GM21423 (cell line): ENCODE measurements around the gene PRRT3.
"Not testable (repeated sequence)": the region's sequence is repeated elsewhere in the genome, so short reads cannot be mapped to it uniquely, and the experiment has no call there.

Source experiments
- ATAC-seq: cut with Tn5 transposase; IDR thresholded peaks from one replicate; pipeline ENCODE4 v1.9.1; 2021; ENCODE audit warnings: mild to moderate bottlenecking, moderate library complexity; ENCODE audit not compliant: unreplicated experiment

Gene PRRT3

GRCh38 chr3:9899289-9899791, 52.9 kb downstream of the PRRT3 start:
- ATAC-seq: no peak

GRCh38 chr3:9898467-9899241, 53.6 kb downstream of the PRRT3 start:
- ATAC-seq: no peak

- ATAC-seq: peak; percentile 77
Measured at GRCh38 chr3:9897408-9898372, 54.5 kb downstream of the PRRT3 start.

- ATAC-seq: not testable (repeated sequence)
Measured at GRCh38 chr3:9896755-9897407, 55.3 kb downstream of the PRRT3 start.

- not testable (repeated sequence) for ATAC-seq
Measured at GRCh38 chr3:9895715-9896114, 56.5 kb downstream of the PRRT3 start.
